Activated CD4-positive, alpha-beta T cell treated with anti-CD3 and anti-CD28 coated beads, Interleukin-2, Interleukin-4, amounts not matched to agents 100 ng/mL and 50 ng/mL, durations not matched to agents 16 hours and 8 hours (primary cell): ENCODE results near the gene FHIT.
"Not testable (repeated sequence)": the region's sequence is repeated elsewhere in the genome, so short reads cannot be mapped to it uniquely, and the experiment has no call there.

Source experiments
- DNase-seq: peaks from one replicate; pipeline ENCODE4 v3.0.0-alpha.2; 2020; ENCODE audit warnings: low spot score

FHIT gene

GRCh38 chr3:60989626-60990441 is 261.4 kb downstream of the FHIT start:
- DNase-seq: no peak

- not testable (repeated sequence) for DNase-seq
Observed at GRCh38 chr3:60987191-60987590, 264.1 kb downstream of the FHIT start.

- no peak for DNase-seq
Observed at GRCh38 chr3:60986552-60986951, 264.7 kb downstream of the FHIT start.

- no peak for DNase-seq
Observed at GRCh38 chr3:60983906-60984305, 267.3 kb downstream of the FHIT start.

- DNase-seq: no peak
Observed at GRCh38 chr3:60980342-60980692, 270.9 kb downstream of the FHIT start.

- DNase-seq: no peak
Observed at GRCh38 chr3:60979461-60980341, 271.6 kb downstream of the FHIT start.

- DNase-seq: no peak
Observed at GRCh38 chr3:60973321-60973720, 277.9 kb downstream of the FHIT start.

- no peak for DNase-seq
Observed at GRCh38 chr3:60972599-60972998, 278.7 kb downstream of the FHIT start.

- DNase-seq: no peak
Observed at GRCh38 chr3:60970850-60971249, 280.4 kb downstream of the FHIT start.

- no peak for DNase-seq
Observed at GRCh38 chr3:60967141-60967540, 284.1 kb downstream of the FHIT start.

- no peak for DNase-seq
Observed at GRCh38 chr3:60957541-60957940, 293.7 kb downstream of the FHIT start.

GRCh38 chr3:60956729-60957128 is 294.5 kb downstream of the FHIT start:
- no peak for DNase-seq

- DNase-seq: no peak
Observed at GRCh38 chr3:60955034-60955433, 296.2 kb downstream of the FHIT start.

- no peak for DNase-seq
Observed at GRCh38 chr3:60954048-60954447, 297.2 kb downstream of the FHIT start.

GRCh38 chr3:60953351-60953750 is 297.9 kb downstream of the FHIT start:
- no peak for DNase-seq

- no peak for DNase-seq
Observed at GRCh38 chr3:60952055-60952454, 299.2 kb downstream of the FHIT start.

- no peak for DNase-seq
Observed at GRCh38 chr3:60949146-60949545, 302.1 kb downstream of the FHIT start.

GRCh38 chr3:60948488-60948887 is 302.8 kb downstream of the FHIT start:
- DNase-seq: no peak

- no peak for DNase-seq
Observed at GRCh38 chr3:60935709-60936108, 315.5 kb downstream of the FHIT start.

- DNase-seq: no peak
Observed at GRCh38 chr3:60933824-60934223, 317.4 kb downstream of the FHIT start.

- DNase-seq: no peak
Observed at GRCh38 chr3:60932643-60933042, 318.6 kb downstream of the FHIT start.

GRCh38 chr3:60932170-60932569 is 319.1 kb downstream of the FHIT start:
- no peak for DNase-seq

- DNase-seq: no peak
Observed at GRCh38 chr3:60931452-60931851, 319.8 kb downstream of the FHIT start.
